ENCODE data around the gene JADE2.

JADE2 gene

DNA sequence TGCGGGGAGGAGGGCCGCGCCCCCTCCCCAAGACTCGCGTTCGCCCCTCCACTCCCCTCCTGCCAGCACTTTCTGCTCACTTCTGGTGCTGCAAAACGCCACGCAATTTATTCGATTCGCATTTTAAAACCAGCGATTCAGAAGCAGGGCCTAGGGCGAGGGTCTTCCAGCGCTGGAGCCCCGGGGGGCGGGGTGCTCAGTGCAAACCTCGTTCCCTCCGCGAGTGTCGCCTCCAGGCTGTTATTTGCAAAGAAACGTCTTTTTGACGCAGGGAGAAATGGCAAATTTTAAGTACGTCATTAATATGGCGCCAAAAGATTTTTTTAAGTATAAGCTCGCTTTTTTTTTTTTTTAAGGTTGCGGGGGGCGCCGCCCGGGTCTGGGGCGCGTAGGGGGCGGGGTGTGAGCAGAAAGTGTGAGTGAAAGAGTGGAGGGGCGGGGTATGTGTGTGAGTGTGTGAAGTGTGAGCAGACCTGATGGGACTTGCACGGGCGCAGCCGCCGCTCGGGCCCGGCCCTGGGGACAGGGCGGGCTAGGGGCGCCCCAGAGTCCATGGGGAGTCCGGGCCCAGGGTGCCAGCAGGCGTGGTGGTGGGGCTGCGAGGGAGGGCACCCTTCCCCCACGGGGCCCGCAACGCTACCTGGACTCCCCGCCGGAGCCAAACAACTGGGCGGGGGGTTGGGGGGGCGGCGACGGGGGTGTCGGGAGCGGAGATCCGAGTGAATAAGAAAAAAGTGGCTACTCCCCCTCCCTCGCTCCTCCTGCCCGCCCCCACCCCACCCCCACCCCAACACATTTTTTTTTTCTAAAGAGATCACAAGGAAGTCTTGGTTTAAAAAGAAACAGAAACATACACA, at the start of gene JADE2:
Gene JADE2, plus strand, starts transcription at position 845 of the 857 bp plus-strand sequence. CDS start 10,188 bp downstream, outside the sequence.
- peak within 1 kb of the TSS; percentile 85 to 86 for H3K4me3 ChIP-seq (ENCODE audit: low read length in 2 of 2)
- H3K4me1 ChIP-seq (ENCODE audit: control insufficient read depth in 2 of 2, insufficient read depth in 2 of 2, low read length in 2 of 2) = peaks cover 12 to 17% of the 10 kb centered on the region in 2 donors
- no peaks in the 10 kb centered on the region for H3K27me3 ChIP-seq (ENCODE audit: control insufficient read depth in 2 of 2, insufficient read depth in 2 of 2, low read length in 2 of 2)
- H3K27ac ChIP-seq (ENCODE audit: low read depth in 2 of 2, low read length in 2 of 2) = peak within 1 kb of the TSS; percentile 98
- peaks cover 0 to 4% of the 10 kb centered on the region in 2 donors for H3K36me3 ChIP-seq (ENCODE audit: control insufficient read depth in 2 of 2, insufficient read depth in 2 of 2, low read length in 2 of 2)
- no peaks in the 10 kb centered on the region for H3K9me3 ChIP-seq (ENCODE audit: control insufficient read depth in 2 of 2, low read length in 2 of 2)
- H3K9ac ChIP-seq (ENCODE audit: low read depth in 1 of 2, low read length in 2 of 2) = peak within 1 kb of the TSS; percentile 94 to 99

DNA sequence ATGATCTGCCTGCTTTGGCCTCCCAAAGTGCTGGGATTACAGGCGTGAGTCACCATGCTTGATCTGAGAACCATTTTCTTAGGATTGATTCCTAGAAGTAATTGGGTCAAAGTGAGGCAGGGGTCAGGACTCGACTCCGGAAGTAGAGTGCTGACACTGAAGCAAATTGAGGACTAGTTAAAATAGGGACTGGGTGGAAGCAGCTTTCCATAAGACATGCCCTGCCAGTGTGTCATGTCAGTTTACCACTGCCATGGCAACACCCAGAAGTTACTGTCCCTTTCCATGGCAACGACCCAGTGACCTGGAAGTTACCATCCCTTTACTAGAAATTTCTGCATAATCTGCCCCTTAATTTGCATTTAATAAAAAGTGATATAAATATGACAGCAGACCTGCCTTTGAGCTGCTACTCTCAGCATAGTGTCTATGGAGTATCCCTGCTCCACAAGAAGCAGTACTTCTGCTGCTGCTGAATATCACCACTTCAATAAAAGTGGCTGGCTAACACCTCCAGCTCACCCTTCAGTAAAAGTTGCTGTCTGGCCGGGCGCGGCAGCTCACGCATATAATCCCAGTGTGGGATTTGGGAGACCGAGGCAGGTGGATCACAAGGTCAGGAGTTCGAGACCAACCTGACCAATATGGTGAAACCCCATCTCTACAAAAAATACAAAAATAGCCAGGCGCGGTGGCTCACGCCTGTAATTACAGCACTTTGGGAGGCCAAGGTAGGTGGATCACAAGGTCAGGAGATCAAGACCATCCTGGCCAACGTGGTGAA, 47.8 kb upstream of the JADE2 start:
- Histone ChIP-seq H3K9ac (ENCODE audit: low read depth in 1 of 2, low read length in 2 of 2) (no peak overlapping the region), H3K9me3 (ENCODE audit: control insufficient read depth in 2 of 2, low read length in 2 of 2) (no peaks in the 10 kb centered on the region), H3K4me3 (ENCODE audit: low read length in 2 of 2) (no peak overlapping the region), H3K36me3 (ENCODE audit: control insufficient read depth in 2 of 2, insufficient read depth in 2 of 2, low read length in 2 of 2) (no peaks in the 10 kb centered on the region), H3K27me3 (ENCODE audit: control insufficient read depth in 2 of 2, insufficient read depth in 2 of 2, low read length in 2 of 2) (no peaks in the 10 kb centered on the region), H3K4me1 (ENCODE audit: control insufficient read depth in 2 of 2, insufficient read depth in 2 of 2, low read length in 2 of 2) (no peaks in the 10 kb centered on the region), H3K27ac (ENCODE audit: low read depth in 2 of 2, low read length in 2 of 2) (no peak overlapping the region)

DNA sequence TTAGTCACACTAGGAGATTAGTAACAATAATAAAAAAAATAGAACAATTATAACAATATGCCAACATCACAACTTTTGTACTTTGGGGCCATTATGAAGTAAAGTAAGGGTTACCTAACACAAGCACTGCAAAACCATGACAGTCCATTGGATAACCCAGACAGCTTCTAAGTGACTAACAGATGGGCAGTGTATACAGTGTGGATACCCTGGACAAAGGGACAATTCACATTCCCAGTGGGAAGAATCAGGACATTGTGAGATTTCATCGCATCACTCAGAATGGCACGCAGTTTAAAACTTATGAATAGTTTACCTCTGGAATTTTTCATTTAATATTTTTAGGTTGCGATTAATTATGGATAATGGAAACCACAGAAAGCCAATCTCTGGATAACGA, 45.6 kb upstream of the JADE2 start:
- no peak overlapping the region for H3K27ac ChIP-seq (ENCODE audit: low read depth in 2 of 2, low read length in 2 of 2)
- no peaks in the 10 kb centered on the region for H3K27me3 ChIP-seq (ENCODE audit: control insufficient read depth in 2 of 2, insufficient read depth in 2 of 2, low read length in 2 of 2)
- no peaks in the 10 kb centered on the region for H3K4me1 ChIP-seq (ENCODE audit: control insufficient read depth in 2 of 2, insufficient read depth in 2 of 2, low read length in 2 of 2)
- no peaks in the 10 kb centered on the region for H3K9me3 ChIP-seq (ENCODE audit: control insufficient read depth in 2 of 2, low read length in 2 of 2)
- no peaks in the 10 kb centered on the region for H3K36me3 ChIP-seq (ENCODE audit: control insufficient read depth in 2 of 2, insufficient read depth in 2 of 2, low read length in 2 of 2)
- H3K9ac ChIP-seq (ENCODE audit: low read depth in 1 of 2, low read length in 2 of 2) = no peak overlapping the region
- H3K4me3 ChIP-seq (ENCODE audit: low read length in 2 of 2) = no peak overlapping the region

GRCh38 chr5:134489227-134489944, 36.1 kb upstream of the JADE2 start:
- Histone ChIP-seq H3K36me3 (ENCODE audit: control insufficient read depth in 2 of 2, insufficient read depth in 2 of 2, low read length in 2 of 2) (no peaks in the 10 kb centered on the region), H3K27me3 (ENCODE audit: control insufficient read depth in 2 of 2, insufficient read depth in 2 of 2, low read length in 2 of 2) (no peaks in the 10 kb centered on the region), H3K4me1 (ENCODE audit: control insufficient read depth in 2 of 2, insufficient read depth in 2 of 2, low read length in 2 of 2) (no peaks in the 10 kb centered on the region), H3K9ac (ENCODE audit: low read depth in 1 of 2, low read length in 2 of 2) (no peak overlapping the region), H3K9me3 (ENCODE audit: control insufficient read depth in 2 of 2, low read length in 2 of 2) (no peaks in the 10 kb centered on the region), H3K27ac (ENCODE audit: low read depth in 2 of 2, low read length in 2 of 2) (no peak overlapping the region), H3K4me3 (ENCODE audit: low read length in 2 of 2) (no peak overlapping the region)

- Histone ChIP-seq H3K9ac (ENCODE audit: low read depth in 1 of 2, low read length in 2 of 2) (no peak overlapping the region), H3K27me3 (ENCODE audit: control insufficient read depth in 2 of 2, insufficient read depth in 2 of 2, low read length in 2 of 2) (no peaks in the 10 kb centered on the region), H3K4me1 (ENCODE audit: control insufficient read depth in 2 of 2, insufficient read depth in 2 of 2, low read length in 2 of 2) (no peaks in the 10 kb centered on the region), H3K27ac (ENCODE audit: low read depth in 2 of 2, low read length in 2 of 2) (no peak overlapping the region), H3K36me3 (ENCODE audit: control insufficient read depth in 2 of 2, insufficient read depth in 2 of 2, low read length in 2 of 2) (no peaks in the 10 kb centered on the region), H3K9me3 (ENCODE audit: control insufficient read depth in 2 of 2, low read length in 2 of 2) (no peaks in the 10 kb centered on the region), H3K4me3 (ENCODE audit: low read length in 2 of 2) (no peak overlapping the region)
Observed at GRCh38 chr5:134490255-134490924, 35.1 kb upstream of the JADE2 start.

GRCh38 chr5:134490925-134491271, 34.6 kb upstream of the JADE2 start:
- Histone ChIP-seq H3K27ac (ENCODE audit: low read depth in 2 of 2, low read length in 2 of 2) (no peak overlapping the region), H3K9ac (ENCODE audit: low read depth in 1 of 2, low read length in 2 of 2) (no peak overlapping the region), H3K4me3 (ENCODE audit: low read length in 2 of 2) (no peak overlapping the region), H3K27me3 (ENCODE audit: control insufficient read depth in 2 of 2, insufficient read depth in 2 of 2, low read length in 2 of 2) (no peaks in the 10 kb centered on the region), H3K4me1 (ENCODE audit: control insufficient read depth in 2 of 2, insufficient read depth in 2 of 2, low read length in 2 of 2) (no peaks in the 10 kb centered on the region), H3K9me3 (ENCODE audit: control insufficient read depth in 2 of 2, low read length in 2 of 2) (no peaks in the 10 kb centered on the region), H3K36me3 (ENCODE audit: control insufficient read depth in 2 of 2, insufficient read depth in 2 of 2, low read length in 2 of 2) (no peaks in the 10 kb centered on the region)

GRCh38 chr5:134491841-134492442, 33.5 kb upstream of the JADE2 start:
- Histone ChIP-seq H3K36me3 (ENCODE audit: control insufficient read depth in 2 of 2, insufficient read depth in 2 of 2, low read length in 2 of 2) (no peaks in the 10 kb centered on the region), H3K27ac (ENCODE audit: low read depth in 2 of 2, low read length in 2 of 2) (no peak overlapping the region), H3K4me3 (ENCODE audit: low read length in 2 of 2) (no peak overlapping the region), H3K4me1 (ENCODE audit: control insufficient read depth in 2 of 2, insufficient read depth in 2 of 2, low read length in 2 of 2) (no peaks in the 10 kb centered on the region), H3K9me3 (ENCODE audit: control insufficient read depth in 2 of 2, low read length in 2 of 2) (no peaks in the 10 kb centered on the region), H3K9ac (ENCODE audit: low read depth in 1 of 2, low read length in 2 of 2) (no peak overlapping the region), H3K27me3 (ENCODE audit: control insufficient read depth in 2 of 2, insufficient read depth in 2 of 2, low read length in 2 of 2) (no peaks in the 10 kb centered on the region)

- H3K9me3 ChIP-seq (ENCODE audit: control insufficient read depth in 2 of 2, low read length in 2 of 2) = no peaks in the 10 kb centered on the region
- H3K4me1 ChIP-seq (ENCODE audit: control insufficient read depth in 2 of 2, insufficient read depth in 2 of 2, low read length in 2 of 2) = no peaks in the 10 kb centered on the region
- H3K4me3 ChIP-seq (ENCODE audit: low read length in 2 of 2) = no peak overlapping the region
- H3K36me3 ChIP-seq (ENCODE audit: control insufficient read depth in 2 of 2, insufficient read depth in 2 of 2, low read length in 2 of 2) = no peaks in the 10 kb centered on the region
- H3K9ac ChIP-seq (ENCODE audit: low read depth in 1 of 2, low read length in 2 of 2) = no peak overlapping the region
- no peak overlapping the region for H3K27ac ChIP-seq (ENCODE audit: low read depth in 2 of 2, low read length in 2 of 2)
- H3K27me3 ChIP-seq (ENCODE audit: control insufficient read depth in 2 of 2, insufficient read depth in 2 of 2, low read length in 2 of 2) = no peaks in the 10 kb centered on the region
Observed at GRCh38 chr5:134492568-134492967, 32.9 kb upstream of the JADE2 start.

- Histone ChIP-seq H3K4me3 (ENCODE audit: low read length in 2 of 2) (no peak overlapping the region), H3K9me3 (ENCODE audit: control insufficient read depth in 2 of 2, low read length in 2 of 2) (no peaks in the 10 kb centered on the region), H3K27me3 (ENCODE audit: control insufficient read depth in 2 of 2, insufficient read depth in 2 of 2, low read length in 2 of 2) (no peaks in the 10 kb centered on the region), H3K27ac (ENCODE audit: low read depth in 2 of 2, low read length in 2 of 2) (no peak overlapping the region), H3K4me1 (ENCODE audit: control insufficient read depth in 2 of 2, insufficient read depth in 2 of 2, low read length in 2 of 2) (no peaks in the 10 kb centered on the region), H3K9ac (ENCODE audit: low read depth in 1 of 2, low read length in 2 of 2) (no peak overlapping the region), H3K36me3 (ENCODE audit: control insufficient read depth in 2 of 2, insufficient read depth in 2 of 2, low read length in 2 of 2) (no peaks in the 10 kb centered on the region)
Observed at GRCh38 chr5:134493461-134494055, 31.9 kb upstream of the JADE2 start.

Data from mucosa of rectum (tissue), 2 donors.